Stimulated activated CD4-positive, alpha-beta T cell treated with anti-CD3 and anti-CD28 coated beads, Interleukin-4, amount 100 ng/mL, for 1 hour (primary cell): ENCODE results near the gene HRH3.

Experiments used
- DNase-seq: peaks from one replicate; pipeline ENCODE4 v3.0.0-alpha.2; 2020

HRH3 gene

DNA sequence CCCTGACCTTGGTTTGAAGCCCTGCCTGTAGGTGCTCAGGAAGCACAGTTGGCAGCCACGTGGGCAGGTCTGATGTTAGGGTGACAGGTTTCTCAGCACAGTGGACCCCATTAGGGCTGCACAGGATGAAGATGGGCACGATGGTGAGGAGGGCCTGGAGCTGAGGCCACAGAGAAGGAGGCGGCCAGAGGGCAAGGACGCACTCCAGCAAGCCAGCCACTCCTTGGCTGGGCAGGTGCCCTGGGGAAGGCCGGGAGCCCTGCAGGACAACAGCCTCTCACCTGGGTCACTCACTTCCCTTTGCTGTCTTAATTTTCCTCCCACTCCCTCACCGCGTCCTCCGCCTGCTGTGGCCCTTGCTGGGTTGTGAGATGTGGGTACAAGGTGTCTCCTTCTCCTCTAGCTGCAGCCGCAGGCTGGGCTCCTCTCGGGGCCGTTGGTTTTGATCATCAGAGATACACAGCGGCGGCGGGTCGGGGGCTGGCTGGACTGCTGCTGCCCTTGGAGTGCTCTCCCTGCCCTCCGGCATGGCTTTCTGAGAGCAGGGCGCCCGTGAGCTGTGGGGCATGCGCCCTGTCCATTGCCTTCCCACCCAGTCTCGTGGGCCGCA is 23.9 kb upstream of the HRH3 start:
- no peak for DNase-seq

DNA sequence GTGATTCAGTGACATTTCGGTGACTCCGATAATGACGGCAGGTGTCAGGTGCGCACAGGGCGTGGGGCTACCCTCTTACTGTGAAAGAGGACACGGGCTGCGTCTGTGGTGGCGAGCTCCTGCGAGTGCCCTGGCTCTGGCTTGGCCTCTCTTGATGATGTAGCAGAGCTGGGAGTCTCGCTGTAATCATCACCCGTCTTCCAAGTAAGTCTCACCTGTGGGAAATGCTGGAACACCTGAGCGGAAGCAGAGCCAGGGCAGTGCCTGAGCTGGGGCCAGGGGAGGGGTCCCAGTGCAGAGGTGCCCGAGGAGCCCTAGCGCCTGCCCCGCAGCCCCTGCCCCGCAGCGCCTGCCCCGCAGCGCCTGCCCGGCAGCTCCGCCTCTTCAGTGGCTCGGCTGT is 23.0 kb upstream of the HRH3 start:
- no peak for DNase-seq

DNA sequence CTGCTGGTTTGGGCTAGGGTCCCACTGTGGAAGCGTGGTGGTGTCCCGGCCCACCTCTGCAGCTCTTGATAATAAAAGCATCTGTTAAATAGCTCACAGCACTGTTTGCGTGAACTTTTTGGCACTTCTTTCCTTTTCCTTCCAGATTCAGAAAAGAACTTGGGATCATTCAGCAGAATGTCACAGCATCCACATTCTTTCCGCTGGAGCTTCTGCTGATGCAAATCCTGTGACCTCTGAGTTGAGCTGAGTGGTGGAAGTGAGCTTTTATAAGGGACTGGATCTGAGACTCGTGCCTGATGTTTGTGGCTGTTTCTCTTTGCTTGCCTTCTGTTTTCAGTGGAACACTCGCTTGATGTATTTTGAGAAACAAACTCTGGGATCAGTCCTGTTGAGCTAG is 22.1 kb upstream of the HRH3 start:
- no peak for DNase-seq

DNA sequence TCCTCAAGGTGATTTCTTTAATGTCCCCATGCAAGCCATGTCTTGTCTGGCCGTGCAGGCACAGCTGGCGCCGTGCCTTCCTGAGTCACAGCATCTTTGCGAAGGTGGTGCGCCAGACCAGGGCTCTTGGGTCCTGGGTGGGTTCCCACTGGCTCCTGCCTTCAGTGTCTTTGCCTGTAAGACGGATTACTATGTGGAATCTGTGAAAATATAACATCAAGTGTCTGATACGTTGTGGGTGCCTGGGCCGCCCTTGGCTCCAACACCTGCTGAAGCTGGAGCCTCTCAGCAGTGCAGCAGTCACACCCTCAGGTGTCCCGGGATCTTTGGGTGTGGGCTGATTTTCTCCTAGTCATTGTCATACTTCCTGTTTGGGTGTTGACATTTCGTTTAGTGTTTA is 21.4 kb upstream of the HRH3 start:
- no peak for DNase-seq

DNA sequence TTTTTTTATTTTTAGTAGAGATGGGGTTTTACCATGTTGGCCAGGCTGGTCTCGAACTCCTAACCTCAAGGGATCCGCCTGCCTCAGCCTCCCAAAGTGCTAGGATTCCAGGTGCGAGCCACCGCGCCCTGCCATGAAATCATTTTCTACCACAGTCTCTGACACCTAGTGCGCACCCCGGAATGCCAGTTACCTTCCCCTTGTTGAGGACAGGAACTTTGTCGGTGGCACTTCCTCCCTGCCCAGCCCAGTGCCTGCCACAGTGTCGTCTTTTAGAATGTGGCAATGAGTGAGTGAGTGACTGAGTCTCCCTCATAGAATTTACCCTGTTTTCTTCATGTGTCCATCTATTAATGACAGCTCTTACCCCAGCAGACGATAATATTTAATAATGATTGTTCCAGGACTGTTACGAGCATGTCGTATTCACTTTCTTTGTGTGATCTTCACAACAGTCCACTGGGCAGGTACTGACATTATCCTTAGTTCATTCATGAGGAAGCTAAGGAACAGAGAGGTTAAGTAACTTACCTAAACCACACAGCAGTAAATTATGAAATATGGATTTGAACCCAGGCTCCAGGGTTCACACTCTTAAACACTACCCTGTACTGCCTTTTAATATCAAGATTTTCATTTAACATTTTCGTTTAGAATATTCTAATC is 20.1 kb upstream of the HRH3 start:
- no peak for DNase-seq

DNA sequence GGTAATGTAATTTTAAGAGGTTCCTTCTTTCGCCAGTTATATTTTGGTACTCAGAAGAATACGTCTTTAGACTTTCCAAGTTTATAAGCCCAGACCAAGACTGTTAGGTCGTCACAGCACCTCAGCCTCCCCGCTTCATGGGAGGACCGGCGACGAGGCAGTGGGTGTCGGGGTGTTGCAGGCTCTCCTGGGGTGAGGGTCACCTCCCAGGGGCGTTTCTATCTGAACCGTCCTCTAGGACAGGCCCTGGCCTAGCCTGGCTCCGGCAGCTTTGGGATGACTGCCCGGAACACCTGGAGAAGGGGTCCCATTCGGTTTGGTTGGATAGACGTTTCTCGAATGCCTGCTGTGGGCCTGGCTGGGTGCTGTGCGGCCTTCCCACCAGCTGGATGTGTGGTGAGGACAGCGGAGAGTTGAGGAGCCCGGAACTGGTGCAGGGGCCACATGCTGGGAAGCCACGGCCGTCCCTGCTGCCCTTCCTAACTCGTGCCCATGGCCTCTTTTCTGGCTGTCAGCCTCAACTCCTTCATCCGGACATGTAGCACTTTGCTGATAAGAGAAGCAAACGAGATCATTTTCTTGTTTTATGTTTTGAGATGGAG is 19.3 kb upstream of the HRH3 start:
- DNase-seq: no peak

DNA sequence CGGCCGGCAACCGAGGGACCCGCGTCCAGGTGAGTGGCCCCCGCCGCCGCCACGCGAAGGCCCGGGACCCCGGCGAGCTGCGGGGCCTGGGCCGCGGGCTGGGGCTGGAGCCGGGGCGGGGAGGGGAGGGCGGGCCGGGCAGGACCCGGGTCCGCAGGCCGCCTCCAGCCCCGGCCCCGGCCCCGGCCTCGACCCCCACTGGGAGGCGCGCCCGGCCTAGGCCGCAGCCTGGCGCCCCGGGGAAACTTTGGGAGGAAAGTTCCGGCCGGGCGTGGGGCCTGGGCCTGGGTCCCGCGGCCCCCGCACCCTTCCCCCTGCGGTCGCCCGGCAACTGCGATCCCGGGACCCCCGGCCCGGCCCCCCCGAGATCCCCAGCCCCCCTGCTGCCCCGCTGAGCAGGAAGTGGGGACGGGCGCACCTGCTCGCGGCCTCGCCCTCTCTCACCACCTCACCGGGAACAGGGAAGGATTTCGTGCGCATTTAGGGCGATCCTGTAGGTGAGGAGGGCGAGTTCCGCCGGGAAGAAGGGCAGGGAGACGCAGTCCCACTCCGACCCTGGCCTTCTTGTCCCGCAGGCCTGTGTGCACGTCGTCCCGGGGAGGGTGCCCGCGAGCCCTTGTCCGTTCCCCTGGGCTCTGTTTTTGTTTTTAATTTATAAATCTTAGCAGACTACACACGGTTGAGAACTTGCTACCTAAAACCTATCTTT is 18.6 kb upstream of the HRH3 start:
- no peak for DNase-seq

DNA sequence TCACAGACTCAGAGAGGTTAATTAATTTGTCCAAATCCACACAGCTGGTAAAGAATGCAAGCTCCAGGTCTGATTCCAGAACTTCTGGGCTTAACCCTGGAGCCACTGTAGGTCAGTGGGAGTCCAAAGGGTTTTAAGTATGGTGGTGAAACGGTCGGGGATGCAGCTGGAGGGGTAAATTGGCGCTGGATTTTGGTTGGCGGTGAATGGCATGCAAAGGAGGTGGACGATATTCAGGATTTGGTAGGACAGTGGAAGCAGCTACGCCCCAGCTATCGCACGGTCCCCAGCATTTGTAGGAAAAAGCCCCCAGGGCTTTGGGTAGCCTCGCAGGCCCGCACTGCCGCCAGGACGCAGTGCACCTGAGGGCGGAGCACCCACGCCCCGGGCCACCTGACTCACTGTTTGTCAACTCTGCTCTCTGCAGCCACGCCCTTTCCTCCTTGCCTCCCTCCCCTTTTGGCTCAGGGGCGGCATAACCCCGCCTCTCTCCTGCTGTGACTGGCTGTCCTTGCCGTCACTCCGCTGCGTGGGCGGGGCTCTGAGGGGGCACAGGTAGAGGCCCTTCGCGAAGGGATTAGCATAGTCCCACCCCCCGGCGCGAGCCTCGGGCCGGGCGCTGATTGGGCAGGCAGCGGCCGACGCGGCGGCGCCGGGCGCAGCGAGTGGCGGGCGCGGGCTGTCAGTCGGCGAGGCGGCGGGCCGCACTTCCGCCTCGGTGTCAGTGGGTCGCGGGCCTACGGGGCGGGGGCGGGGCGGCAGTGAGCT is 17.9 kb upstream of the HRH3 start, which contains the start of gene OSBPL2:
OSBPL2 (plus strand) TSS at position 721 of the 768 bp plus-strand sequence. CDS start 17,664 bp downstream, outside the sequence.
- DNase-seq: peak; percentile 100

DNA sequence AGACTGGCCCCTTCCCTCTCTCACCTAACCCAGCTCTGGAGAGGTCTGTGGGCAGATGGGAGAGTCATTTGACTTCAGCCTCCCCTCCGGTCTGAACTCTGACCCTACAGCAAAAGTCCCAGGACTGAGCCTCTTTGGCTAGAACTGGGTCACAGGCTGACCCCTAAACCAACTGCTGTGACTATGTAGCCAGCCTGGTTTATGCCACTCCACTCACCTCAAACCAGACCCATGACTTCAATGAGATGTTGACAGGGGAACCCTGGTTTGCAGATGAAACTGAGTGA is 17.4 kb upstream of the HRH3 start:
- DNase-seq: no peak

DNA sequence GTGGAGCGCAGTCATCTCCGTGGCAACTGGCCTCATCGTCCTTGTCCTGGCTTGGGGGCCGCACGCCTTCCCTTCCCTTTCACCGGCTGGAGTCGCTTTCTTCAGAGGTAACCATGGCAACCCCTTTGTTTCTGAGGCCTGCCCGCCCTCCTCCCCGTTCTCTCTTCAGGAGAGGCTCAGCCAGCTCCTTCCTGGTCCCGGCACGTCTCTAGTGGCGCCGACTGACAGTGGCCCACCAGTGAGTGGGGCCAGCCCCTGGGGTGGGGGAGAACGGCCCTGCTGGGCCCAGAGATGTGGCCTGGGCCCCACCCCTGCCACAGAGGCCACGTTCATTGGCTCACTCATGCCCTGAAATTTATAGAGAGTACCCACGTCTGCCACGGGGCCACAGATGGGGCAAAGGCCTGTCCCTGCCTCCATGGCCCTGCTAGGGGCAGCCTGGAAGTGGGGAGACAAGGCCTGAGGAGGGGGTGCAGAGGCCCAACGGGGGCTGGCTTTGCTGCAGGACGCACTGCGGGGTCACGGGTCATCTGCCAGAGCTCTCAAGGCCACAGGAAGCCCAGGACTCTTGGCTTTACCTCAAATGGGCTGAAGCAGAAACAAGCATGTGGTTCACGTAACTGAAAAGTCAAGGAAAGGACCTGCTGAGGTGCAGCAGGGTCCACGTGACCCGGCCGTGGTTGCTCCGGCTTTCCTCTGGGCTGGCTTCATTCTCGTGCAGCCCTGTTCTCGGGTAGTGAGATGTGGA is 16.9 kb upstream of the HRH3 start:
- no peak for DNase-seq

DNA sequence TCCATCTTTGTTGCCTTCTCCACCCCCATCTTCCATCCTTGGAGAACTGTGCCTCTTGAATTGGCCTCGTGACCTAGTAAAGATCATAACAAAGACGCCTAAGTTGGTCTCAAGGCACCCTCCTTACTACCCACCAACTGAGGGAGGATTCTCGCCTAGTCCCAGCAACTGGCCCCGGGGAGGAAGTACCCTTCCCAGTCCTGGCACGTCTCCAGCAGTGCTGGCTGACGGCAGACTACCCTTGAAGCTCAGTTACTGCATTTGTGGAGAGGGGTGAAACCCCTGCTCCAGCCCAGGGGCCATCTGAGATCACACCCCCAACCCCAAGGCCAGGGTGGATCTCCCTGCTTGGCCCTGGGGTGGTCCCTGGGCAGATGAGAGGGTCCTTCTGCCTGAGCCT is 16.1 kb upstream of the HRH3 start:
- no peak for DNase-seq

DNA sequence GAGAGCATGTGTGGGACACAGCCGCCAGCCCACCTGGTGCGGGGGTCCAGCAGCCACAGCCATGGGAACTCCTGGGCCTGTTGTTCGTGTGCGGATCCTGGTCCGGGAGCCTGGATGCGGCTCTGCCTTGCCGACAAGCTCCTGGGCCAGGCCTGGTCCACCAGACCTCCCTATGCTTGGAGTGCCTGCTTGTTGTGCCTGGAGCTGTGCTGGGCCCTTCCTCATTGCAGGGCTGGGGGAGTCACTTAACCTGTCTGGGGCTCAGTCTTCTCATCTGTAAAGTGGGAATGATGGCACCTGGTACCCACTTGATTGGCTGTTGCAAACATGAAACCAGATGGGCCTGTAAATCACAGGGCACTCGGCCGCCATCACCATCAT is 15.7 kb upstream of the HRH3 start:
- DNase-seq: no peak

DNA sequence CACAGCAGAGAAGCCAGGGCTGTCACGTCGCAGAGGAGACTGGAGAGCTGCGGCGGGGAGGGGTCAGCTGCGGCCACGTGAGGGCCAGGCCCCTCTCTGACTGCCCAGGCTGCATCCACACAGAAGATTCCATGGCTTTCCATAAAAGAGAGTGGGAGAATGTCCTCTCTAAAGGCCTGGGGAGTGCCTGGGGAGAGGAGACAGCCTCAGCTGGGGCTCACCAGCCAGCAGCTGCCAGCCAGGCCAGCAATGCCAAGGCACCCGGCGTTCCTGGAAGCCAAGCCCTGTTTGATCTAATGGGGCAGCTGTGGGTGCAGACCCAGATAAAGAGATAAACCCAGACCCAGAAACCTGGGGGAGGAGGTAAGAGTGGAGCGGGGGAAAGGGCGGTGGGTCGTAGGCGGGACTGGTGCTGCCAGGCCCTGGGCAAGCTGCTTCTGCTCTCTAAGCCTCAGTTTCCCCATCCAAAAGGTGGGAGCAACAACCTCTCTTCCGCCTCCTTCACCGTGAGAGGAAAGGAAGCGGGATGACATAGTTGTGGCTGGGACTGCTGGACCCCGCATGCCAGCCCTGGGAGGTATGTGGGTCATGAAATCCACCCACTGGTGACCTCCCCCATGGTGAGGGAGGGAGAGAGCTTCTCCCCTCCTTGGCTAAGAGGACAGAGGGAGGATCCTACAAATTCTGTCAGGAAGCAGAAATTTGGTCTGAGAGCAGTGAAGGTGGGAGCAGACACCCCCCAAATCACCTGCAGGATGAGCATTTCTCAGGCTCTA is 15.1 kb upstream of the HRH3 start:
- DNase-seq: no peak

DNA sequence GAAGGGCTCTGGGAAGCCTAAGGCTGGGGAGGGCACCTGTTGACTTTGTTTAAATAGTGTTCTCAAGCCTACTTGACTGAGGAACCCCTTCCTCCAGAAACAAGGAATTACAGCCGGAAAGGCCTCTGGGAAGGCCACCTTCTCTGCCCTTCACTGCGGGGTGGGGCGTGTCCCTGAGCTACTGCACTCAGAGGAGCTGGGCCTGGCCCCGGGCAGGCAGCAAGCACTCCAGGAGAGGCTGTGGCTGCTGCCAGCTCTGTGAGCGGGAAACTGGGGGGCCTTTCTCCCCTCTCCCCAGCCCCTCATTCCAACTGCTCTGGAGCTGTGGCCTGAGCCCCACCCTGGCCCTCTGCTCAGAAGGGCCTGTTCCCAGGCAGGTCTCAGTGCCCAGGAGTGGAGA is 14.3 kb upstream of the HRH3 start:
- no peak for DNase-seq

DNA sequence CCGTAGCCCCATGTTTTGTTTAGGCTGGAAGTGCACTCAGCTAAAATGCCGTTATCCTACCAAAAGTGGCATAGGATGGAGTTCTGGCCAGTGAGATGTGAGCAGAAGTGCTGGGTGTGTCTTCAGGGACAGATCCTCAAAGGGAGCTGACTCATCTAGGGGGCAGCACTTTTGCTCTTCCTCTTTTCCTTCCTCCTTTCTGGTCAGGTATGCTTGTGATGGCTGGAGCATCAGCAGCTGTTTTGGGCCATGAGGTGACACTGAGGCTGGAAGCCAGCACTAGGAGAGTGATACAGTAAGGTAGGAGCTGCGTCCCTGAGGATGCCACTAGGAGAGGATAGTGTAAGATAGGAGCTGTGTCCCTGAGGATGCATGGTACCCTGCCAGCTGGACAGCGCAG is 13.6 kb upstream of the HRH3 start:
- DNase-seq: no peak

DNA sequence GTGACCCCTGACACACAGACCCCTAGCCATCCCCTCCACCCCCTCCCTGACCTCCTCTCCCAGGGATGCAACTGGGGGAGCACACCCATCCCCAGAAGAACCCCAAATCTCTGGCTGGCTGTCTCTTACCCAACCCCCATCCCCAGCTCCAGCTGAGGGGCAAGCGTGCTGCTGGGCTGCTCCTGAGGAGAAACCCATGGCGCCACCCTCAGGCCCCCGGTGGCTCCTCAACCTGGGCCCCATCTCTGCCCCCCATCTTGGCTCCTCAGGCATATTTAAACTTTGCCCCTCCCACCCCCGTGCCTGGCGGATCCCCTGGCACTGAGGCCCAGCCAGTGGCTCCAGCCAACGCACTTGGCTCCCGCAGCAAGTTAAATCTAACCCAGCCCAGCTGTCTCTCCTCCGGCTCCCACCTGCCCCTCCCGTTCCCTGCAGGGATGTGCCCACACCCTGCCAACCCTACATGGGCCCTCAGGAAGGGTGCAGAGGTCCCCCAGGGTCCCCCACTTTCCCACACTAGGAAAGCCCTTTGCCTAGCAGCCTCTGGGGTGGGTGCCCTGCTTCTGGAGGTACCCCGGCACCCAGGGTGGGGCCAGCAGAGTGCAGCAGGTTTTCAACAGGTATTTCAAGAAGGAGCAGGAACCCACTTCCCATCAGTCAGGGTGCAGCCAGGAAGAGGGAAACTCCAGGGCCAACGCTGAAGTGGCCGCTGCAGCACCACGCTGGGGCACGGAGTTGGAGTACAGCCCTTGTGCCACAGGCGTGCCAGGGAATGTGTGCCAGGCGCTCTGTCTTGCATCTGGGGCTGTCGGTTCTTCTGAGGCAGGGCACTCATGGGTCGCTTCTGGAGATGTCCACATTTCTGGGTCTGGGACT is 12.9 kb upstream of the HRH3 start:
- no peak for DNase-seq

DNA sequence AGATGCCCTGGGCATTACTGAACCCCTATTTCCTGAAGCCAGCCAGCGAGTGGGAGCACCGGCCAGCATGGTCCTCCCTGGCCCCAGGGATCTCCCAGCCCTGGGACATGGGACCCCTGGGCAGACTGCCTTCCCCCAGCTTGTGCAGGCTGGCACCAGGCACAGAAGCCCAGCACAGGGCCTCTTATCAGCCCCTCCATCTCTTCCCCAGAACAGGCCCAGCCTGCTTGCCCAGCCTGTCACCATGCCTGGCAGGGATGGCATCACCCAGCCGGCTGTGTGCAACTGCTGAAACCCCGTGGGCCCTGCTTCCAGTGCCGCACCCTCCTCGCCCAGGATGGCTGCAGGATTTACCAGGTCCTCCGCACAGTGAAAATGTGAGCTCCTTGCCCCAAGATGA is 12.1 kb upstream of the HRH3 start:
- no peak for DNase-seq

DNA sequence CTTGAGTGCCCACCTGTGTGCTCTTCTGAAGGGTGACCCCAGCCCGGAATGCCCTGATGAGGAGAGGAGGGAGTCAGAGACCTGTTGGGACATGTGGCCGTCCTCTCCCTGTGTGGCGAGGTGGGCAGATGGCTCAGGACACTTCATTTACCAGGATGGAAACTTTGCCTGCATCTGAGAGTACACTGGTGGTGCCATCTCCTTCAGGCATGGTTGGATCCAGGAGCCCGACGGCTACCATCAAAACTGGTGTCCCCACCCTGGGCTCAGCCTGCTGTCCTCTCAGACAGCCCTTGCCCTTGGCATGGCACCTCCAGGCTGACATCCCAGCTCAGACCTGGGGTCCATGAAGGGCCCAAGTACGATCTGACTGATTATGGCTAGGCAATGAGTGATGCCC is 11.2 kb upstream of the HRH3 start:
- no peak for DNase-seq

DNA sequence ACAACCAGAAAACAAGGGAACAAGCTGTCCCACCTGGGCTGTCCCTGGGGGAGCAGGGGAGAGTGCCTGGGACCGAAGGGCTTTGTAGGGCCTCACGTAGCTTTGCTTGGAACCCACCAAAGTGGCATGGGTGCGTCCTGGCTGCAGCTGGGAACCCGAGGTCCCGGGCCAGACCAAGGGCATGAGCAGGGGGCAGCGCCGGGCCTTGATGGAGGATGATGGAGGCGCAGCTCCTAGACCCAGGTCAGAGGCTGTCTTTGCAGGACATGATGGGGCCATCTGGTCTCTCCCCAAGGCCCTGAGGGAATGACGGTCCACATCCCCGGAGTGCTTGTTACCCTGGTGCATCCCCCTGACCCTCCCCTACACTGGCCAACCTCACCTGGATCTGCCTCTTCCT is 10.6 kb upstream of the HRH3 start:
- DNase-seq: no peak

DNA sequence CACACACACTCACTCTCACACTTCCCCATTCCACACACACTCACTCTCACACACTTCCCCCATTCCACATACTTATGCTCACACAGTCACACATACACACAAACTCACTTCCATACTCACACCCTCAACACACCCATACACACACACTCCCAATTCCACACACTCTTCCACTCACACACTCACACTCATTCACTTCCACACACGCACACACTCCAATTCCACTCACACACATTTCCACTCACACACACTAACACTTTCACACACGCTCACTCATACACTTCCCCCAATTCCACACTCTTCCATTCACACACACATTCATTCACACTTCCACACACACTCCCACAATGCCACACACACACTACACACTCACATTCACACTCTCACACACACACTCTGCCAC is 10.2 kb upstream of the HRH3 start:
- no peak for DNase-seq

DNA sequence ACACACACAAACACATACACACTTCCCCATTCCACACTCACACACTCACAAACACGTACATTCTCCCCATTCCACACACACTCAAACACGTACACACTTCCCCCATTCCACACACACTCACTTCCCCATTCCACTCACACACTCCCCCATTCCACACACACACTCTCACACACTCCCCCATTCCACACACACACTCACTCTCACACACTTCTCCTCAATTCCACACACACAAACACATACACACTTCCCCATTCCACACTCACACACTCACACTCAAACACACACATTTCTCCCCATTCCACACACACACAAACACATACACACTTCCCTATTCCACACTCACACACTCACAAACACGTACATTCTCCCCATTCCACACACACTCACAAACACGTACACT is 9.6 kb upstream of the HRH3 start:
- no peak for DNase-seq
